PC-3 (cell line): ENCODE measurements around the gene ITGAV. TPM values are rescaled to one million over a fixed set of nuclear protein-coding genes. Genes with fewer than 3 reads are reported as not detected.

Experiments used
- ATAC-seq: fragments of 200-7000 bp; cut with Tn5 transposase; 2 replicates; pipeline ENCODE4 v1.9.1; 2020; ENCODE audit warnings: mild to moderate bottlenecking, moderate library complexity
- BruUV-seq: library from RNA; stranded (reverse); fragments of 400-500 nt; replicated peaks from 2 replicates; lab custom pipeline; 2021; lab: Mats Ljungman, UMichigan
- CTCF ChIA-PET: fragments of 300-600 bp; sonication (Branson Sonifier 250); formaldehyde crosslinking; loops from one replicate; lab custom pipeline; 2022; ENCODE audit warnings: antibody characterized with exemption; lab: Charles Lee
- POLR2A ChIA-PET: fragments of 300-600 bp; sonication (Branson Sonifier 250); formaldehyde crosslinking; loops from one replicate; lab custom pipeline; 2022; ENCODE audit warnings: antibody characterized with exemption; ENCODE audit not compliant: unreplicated experiment; lab: Charles Lee
- DNase-seq: peaks from one replicate; pipeline ENCODE4 v3.0.0-alpha.2; 2015
- H2AFZ ChIP-seq: fragments of 300-600 bp; sonication (generic); 2 replicates; pipeline ENCODE4 v1.6.0; 2016; ENCODE audit warnings: antibody characterized with exemption, low read length
- H3F3A ChIP-seq: fragments of 300-600 bp; sonication (generic); one replicate; pipeline ENCODE4 v1.6.0; 2017; ENCODE audit warnings: antibody characterized with exemption, low read length, control low read depth, mild to moderate bottlenecking; ENCODE audit not compliant: unreplicated experiment
- H3K27ac ChIP-seq: fragments of 300-600 bp; sonication (generic); 2 replicates; pipeline ENCODE4 v1.5.1; 2016; ENCODE audit warnings: mild to moderate bottlenecking, low read length
- H3K27me3 ChIP-seq: fragments of 300-600 bp; sonication (generic); 2 replicates; pipeline ENCODE4 v1.6.1; 2016; ENCODE audit warnings: low read length, mixed read lengths
- H3K36me3 ChIP-seq: fragments of 300-600 bp; sonication (generic); 2 replicates; pipeline ENCODE4 v1.6.1; 2016; ENCODE audit warnings: low read depth, mixed run types, low read length, mixed read lengths
- H3K4me1 ChIP-seq: fragments of 300-600 bp; sonication (generic); 2 replicates; pipeline ENCODE4 v1.5.1; 2016; ENCODE audit warnings: low read length; ENCODE audit not compliant: insufficient read depth
- H3K4me2 ChIP-seq: fragments of 300-600 bp; sonication (generic); 2 replicates; pipeline ENCODE4 v1.6.0; 2016; ENCODE audit warnings: low read length
- H3K4me3 ChIP-seq: fragments of 300-600 bp; sonication (generic); 2 replicates; pipeline ENCODE4 v1.5.1; 2016; ENCODE audit warnings: mild to moderate bottlenecking, low read length, mixed read lengths
- H3K79me2 ChIP-seq: fragments of 300-600 bp; sonication (generic); 2 replicates; pipeline ENCODE4 v1.6.1; 2017; ENCODE audit warnings: low read length, mixed read lengths
- H3K9ac ChIP-seq: fragments of 300-600 bp; sonication (generic); 2 replicates; pipeline ENCODE4 v1.6.0; 2016; ENCODE audit warnings: mild to moderate bottlenecking, low read length
- H3K9me2 ChIP-seq: fragments of 300-600 bp; sonication (generic); replicated peaks from 2 replicates; pipeline ENCODE4 v1.6.1; 2016; ENCODE audit warnings: mixed run types, low read length, mixed read lengths
- H3K9me3 ChIP-seq: fragments of 300-600 bp; sonication (generic); 2 replicates; pipeline ENCODE4 v1.6.1; 2016; ENCODE audit warnings: low read length, mixed read lengths
- H4K20me1 ChIP-seq: fragments of 300-600 bp; sonication (generic); 2 replicates; pipeline ENCODE4 v1.6.1; 2016; ENCODE audit warnings: low read length, mixed read lengths
- EZH2 ChIP-seq: fragments of 300-600 bp; sonication (generic); IDR thresholded peaks from one replicate; pipeline ENCODE4 v1.6.1; 2017; ENCODE audit warnings: antibody characterized with exemption, mild to moderate bottlenecking, low read length; ENCODE audit not compliant: unreplicated experiment
- EZH2phosphoT487 ChIP-seq: fragments of 300-600 bp; sonication (generic); IDR thresholded peaks from 2 replicates; pipeline ENCODE4 v1.6.1; 2018; ENCODE audit warnings: mild to moderate bottlenecking, antibody characterized with exemption, low read length, borderline replicate concordance
- intact Hi-C: fragments of 100-400 bp; cut with micrococcal nuclease; formaldehyde crosslinking; loops from 2 replicates; pipeline ENCODE4 v1.9.0; 2023
- total RNA-seq: library from RNA; depleted of rRNA; stranded (reverse); fragments of >200 nt; gene quantifications from 2 replicates; pipeline ENCODE4 v1.2.3, GENCODE V29; 2014
- TF ChIP-seq, protein P1 (sequence below): fragments of 300-600 bp; sonication (generic); conservative IDR thresholded peaks from 2 replicates; pipeline ENCODE4 v1.5.1; 2017; ENCODE audit warnings: antibody characterized with exemption, low read depth, mild to moderate bottlenecking, low read length

ITGAV gene
- total RNA-seq, 1 experiment from 2014 or later, result 23.5 TPM

DNA sequence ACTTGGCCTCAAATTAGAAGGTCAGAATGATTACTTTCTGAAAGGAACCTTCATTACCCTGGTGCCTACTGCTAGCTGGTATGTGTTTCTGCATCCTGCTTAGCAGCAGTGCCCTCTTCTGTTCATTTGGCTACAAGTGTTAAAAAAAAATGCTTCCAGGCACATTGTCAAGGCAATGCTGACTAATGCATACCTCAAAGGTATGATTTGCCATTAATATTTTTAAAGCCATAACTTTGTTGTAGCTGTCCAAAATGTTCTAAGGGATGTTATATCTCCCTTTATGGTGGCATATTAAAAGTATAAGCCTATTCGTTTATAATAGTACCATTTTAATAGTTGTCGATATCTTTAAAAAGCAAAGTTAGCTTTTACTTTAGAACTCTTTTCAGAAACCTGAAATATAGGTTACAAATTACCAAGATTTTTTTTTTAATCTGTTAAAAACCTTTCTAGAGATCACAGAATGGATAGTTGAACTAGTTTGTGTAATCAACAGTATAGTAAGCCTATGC is 52.0 kb downstream of the ITGAV start:
- DNase-seq, result peak; percentile 90
- no peaks in the 10 kb centered on the region for H3K79me2 ChIP-seq
- no peaks in the 10 kb centered on the region for H3K9me3 ChIP-seq
- no peaks in the 10 kb centered on the region for H3K9me2 ChIP-seq
- H3F3A ChIP-seq, result no peaks in the 10 kb centered on the region
- no peak overlapping the region for H2AFZ ChIP-seq
- H3K27me3 ChIP-seq, result no peaks in the 10 kb centered on the region
- TF ChIP-seq, protein P1, sequence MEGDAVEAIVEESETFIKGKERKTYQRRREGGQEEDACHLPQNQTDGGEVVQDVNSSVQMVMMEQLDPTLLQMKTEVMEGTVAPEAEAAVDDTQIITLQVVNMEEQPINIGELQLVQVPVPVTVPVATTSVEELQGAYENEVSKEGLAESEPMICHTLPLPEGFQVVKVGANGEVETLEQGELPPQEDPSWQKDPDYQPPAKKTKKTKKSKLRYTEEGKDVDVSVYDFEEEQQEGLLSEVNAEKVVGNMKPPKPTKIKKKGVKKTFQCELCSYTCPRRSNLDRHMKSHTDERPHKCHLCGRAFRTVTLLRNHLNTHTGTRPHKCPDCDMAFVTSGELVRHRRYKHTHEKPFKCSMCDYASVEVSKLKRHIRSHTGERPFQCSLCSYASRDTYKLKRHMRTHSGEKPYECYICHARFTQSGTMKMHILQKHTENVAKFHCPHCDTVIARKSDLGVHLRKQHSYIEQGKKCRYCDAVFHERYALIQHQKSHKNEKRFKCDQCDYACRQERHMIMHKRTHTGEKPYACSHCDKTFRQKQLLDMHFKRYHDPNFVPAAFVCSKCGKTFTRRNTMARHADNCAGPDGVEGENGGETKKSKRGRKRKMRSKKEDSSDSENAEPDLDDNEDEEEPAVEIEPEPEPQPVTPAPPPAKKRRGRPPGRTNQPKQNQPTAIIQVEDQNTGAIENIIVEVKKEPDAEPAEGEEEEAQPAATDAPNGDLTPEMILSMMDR, result peak; percentile 88
- TF ChIP-seq EZH2, result no peak
- ChIA-PET CTCF (interaction anchor here (0.5 to 1.2 kb wide), 6 partner anchors 72 to 590 kb away, joined by 3 to 13 read pairs (median 4); no protein-coding TSS in a partner anchor), POLR2A (interaction anchor here (0.6 to 1.0 kb wide), 2 partner anchors 156 to 896 kb away, joined by 3 to 5 read pairs; partner anchors contain the start of gene ZC3H15)
- no peak overlapping the region for H3K27ac ChIP-seq
- H4K20me1 ChIP-seq, result no peaks in the 10 kb centered on the region
- BruUV-seq, result no TSS peak
- peaks cover 4% of the 10 kb centered on the region; the same call in 1 of the 2 replicates for H3K4me1 ChIP-seq
- H3K9ac ChIP-seq, result no peak overlapping the region
- peaks cover 9% of the 10 kb centered on the region; the same call in 1 of the 2 replicates for H3K36me3 ChIP-seq
- H3K4me2 ChIP-seq, result no peak overlapping the region
- no peak overlapping the region for H3K4me3 ChIP-seq
- peak; percentile 98 for ATAC-seq
- intact Hi-C loops, result loop anchor here (1.0 to 5.0 kb wide), 5 partner anchors 51 to 139 kb away; no protein-coding TSS in a partner anchor

- Histone ChIP-seq H3K27ac (no peak overlapping the region), H3K9me3 (no peaks in the 10 kb centered on the region), H3K4me1 (peaks cover 4% of the 10 kb centered on the region; the same call in 1 of the 2 replicates), H3K79me2 (no peaks in the 10 kb centered on the region), H3K9ac (no peak overlapping the region), H4K20me1 (no peaks in the 10 kb centered on the region), H3K36me3 (peaks cover 9% of the 10 kb centered on the region; the same call in 1 of the 2 replicates), H3K4me2 (no peak overlapping the region), H3K4me3 (no peak overlapping the region), H3K27me3 (no peaks in the 10 kb centered on the region), H3K9me2 (no peaks in the 10 kb centered on the region), H3F3A (no peaks in the 10 kb centered on the region), H2AFZ (no peak overlapping the region)
- ChIA-PET POLR2A (no interaction called here), CTCF (no interaction called here)
- intact Hi-C loops, result loop anchor here (5.0 kb wide), 1 partner anchor 67 kb away; no protein-coding TSS in a partner anchor
- DNase-seq, result no peak
- BruUV-seq, result no TSS peak
- no peak for TF ChIP-seq EZH2
- TF ChIP-seq, protein P1, result no peak
- no peak for TF ChIP-seq EZH2phosphoT487
- no peak for ATAC-seq
Observed at GRCh38 chr2:186644791-186645190, 54.9 kb downstream of the ITGAV start.

GRCh38 chr2:186645999-186646398 is 56.1 kb downstream of the ITGAV start:
- H4K20me1 ChIP-seq, result no peaks in the 10 kb centered on the region
- DNase-seq, result no peak

More at GRCh38 chr2:186645999-186646398, 56.1 kb downstream of the ITGAV start:
- Histone ChIP-seq H3K36me3 (peaks cover 3% of the 10 kb centered on the region; the same call in 1 of the 2 replicates), H3K27me3 (no peaks in the 10 kb centered on the region), H3F3A (no peaks in the 10 kb centered on the region), H3K4me3 (no peak overlapping the region), H3K27ac (no peak overlapping the region), H3K79me2 (no peaks in the 10 kb centered on the region), H3K9me2 (no peaks in the 10 kb centered on the region), H3K4me2 (no peak overlapping the region), H3K9me3 (no peaks in the 10 kb centered on the region), H2AFZ (no peak overlapping the region), H3K9ac (no peak overlapping the region), H3K4me1 (peaks cover 4% of the 10 kb centered on the region; the same call in 1 of the 2 replicates)
- TF ChIP-seq EZH2 (no peak), EZH2phosphoT487 (no peak)
- TF ChIP-seq, protein P1, result no peak
- no TSS peak for BruUV-seq
- POLR2A ChIA-PET, result no interaction called here
- CTCF ChIA-PET, result no interaction called here
- intact Hi-C loops, result no loop called here
- no peak for ATAC-seq
